ENCODE data around the gene DUSP3.

GRCh38 chr17:43756201-43756600, 22.6 kb downstream of the DUSP3 start:
- no peak for TF ChIP-seq CTCF (IDR thresholded peaks at IDR 0.05)
- no peak for TF ChIP-seq POLR2A (IDR thresholded peaks at IDR 0.05)

Data from Peyer's patch (tissue), 4 donors.